Liver (tissue), 9 donors: Measurements from ENCODE around the gene NNT. TPM values are rescaled to one million over a fixed set of nuclear protein-coding genes. Genes with fewer than 3 reads are reported as not detected.

Experiments
- DNase-seq: peaks from one replicate; pipeline ENCODE4 v3.0.0-alpha.2; 2017; ENCODE audit warnings: low spot score
- H3K27ac ChIP-seq, 2 donors: one replicate each; pipeline ENCODE4 v1.7.0; 2013; ENCODE audit warnings: inconsistent platforms in 2 of 2, low read length in 2 of 2, control low read depth in 1 of 2, low read depth in 1 of 2, mild to moderate bottlenecking in 1 of 2
- H3K27me3 ChIP-seq, 4 donors: one replicate each; pipeline versions ENCODE4 v1.6.1 to v1.7.0; 2013; ENCODE audit warnings: low read length in 3 of 4, inconsistent platforms in 1 of 4, mild to moderate bottlenecking in 1 of 4, moderate library complexity in 1 of 4; ENCODE audit not compliant: control insufficient read depth in 4 of 4, insufficient read depth in 4 of 4
- H3K36me3 ChIP-seq, 4 donors: one replicate each; pipeline versions ENCODE4 v1.6.1 to v1.7.0; 2013; ENCODE audit warnings: low read length in 3 of 4, mild to moderate bottlenecking in 3 of 4, low read depth in 1 of 4, moderate library complexity in 1 of 4; ENCODE audit not compliant: control insufficient read depth in 4 of 4, insufficient read depth in 3 of 4
- H3K4me1 ChIP-seq, 4 donors: one replicate each; pipeline versions ENCODE4 v1.6.1 to v1.7.0; 2013; ENCODE audit warnings: low read length in 3 of 4, mild to moderate bottlenecking in 3 of 4, moderate library complexity in 1 of 4; ENCODE audit not compliant: control insufficient read depth in 4 of 4, insufficient read depth in 4 of 4
- H3K4me3 ChIP-seq, 3 donors: one replicate each; pipeline versions ENCODE4 v1.6.1 to v1.7.0; 2013; ENCODE audit warnings: low read length in 3 of 3, control low read depth in 1 of 3, low read depth in 1 of 3, mild to moderate bottlenecking in 1 of 3
- H3K9ac ChIP-seq, 2 donors: one replicate each; pipeline ENCODE4 v1.7.0; 2013; ENCODE audit warnings: low read length in 2 of 2, mild to moderate bottlenecking in 2 of 2, moderate library complexity in 2 of 2, control low read depth in 1 of 2, low read depth in 1 of 2
- H3K9me3 ChIP-seq, 4 donors: one replicate each; pipeline versions ENCODE4 v1.6.1 to v1.7.0; 2013; ENCODE audit warnings: low read length in 3 of 4; ENCODE audit not compliant: control insufficient read depth in 4 of 4
- ATF3 ChIP-seq: IDR thresholded peaks from 2 replicates; pipeline ENCODE4 v1.6.1; 2016; ENCODE audit warnings: antibody characterized with exemption
- EGR1 ChIP-seq, 2 donors: IDR thresholded peaks; 2 replicates each; pipeline ENCODE4 v1.6.1; 2016 to 2018; ENCODE audit warnings: antibody characterized with exemption in 2 of 2, low read depth in 2 of 2
- FOXA1 ChIP-seq: IDR thresholded peaks from 2 replicates; pipeline ENCODE4 v1.6.1; 2016; ENCODE audit warnings: antibody characterized with exemption
- FOXA2 ChIP-seq: IDR thresholded peaks from 2 replicates; pipeline ENCODE4 v1.6.1; 2016; ENCODE audit warnings: antibody characterized with exemption
- HNF4A ChIP-seq, 2 donors: conservative IDR thresholded peaks; 2 replicates each; pipeline ENCODE4 v1.6.1; 2016; ENCODE audit warnings: antibody characterized with exemption in 2 of 2, mild to moderate bottlenecking in 2 of 2
- HNF4G ChIP-seq: IDR thresholded peaks from 2 replicates; pipeline ENCODE4 v1.6.1; 2016; ENCODE audit warnings: antibody characterized with exemption
- JUND ChIP-seq, 2 donors: IDR thresholded peaks; 2 replicates each; pipeline ENCODE4 v1.6.1; 2016; ENCODE audit warnings: antibody characterized with exemption in 2 of 2
- MAX ChIP-seq: IDR thresholded peaks from 2 replicates; pipeline ENCODE4 v1.6.1; 2016; ENCODE audit warnings: antibody characterized with exemption
- NR2F2 ChIP-seq: IDR thresholded peaks from 2 replicates; pipeline ENCODE4 v1.6.1; 2016; ENCODE audit warnings: antibody characterized with exemption
- RXRA ChIP-seq, 2 donors: IDR thresholded peaks; 2 replicates each; pipeline ENCODE4 v1.6.1; 2017 to 2018; ENCODE audit warnings: antibody characterized with exemption in 2 of 2, mild to moderate bottlenecking in 1 of 2
- SP1 ChIP-seq: IDR thresholded peaks from 2 replicates; pipeline ENCODE4 v1.6.1; 2018; ENCODE audit warnings: antibody characterized with exemption, mild to moderate bottlenecking
- TAF1 ChIP-seq: conservative IDR thresholded peaks from 2 replicates; pipeline ENCODE4 v1.6.1; 2016; ENCODE audit warnings: antibody characterized with exemption, mild to moderate bottlenecking
- YY1 ChIP-seq: IDR thresholded peaks from 2 replicates; pipeline ENCODE4 v1.6.1; 2016; ENCODE audit warnings: antibody characterized with exemption, mild to moderate bottlenecking
- WGBS: extraction: QIAGEN DNeasy Blood & Tissue Kit; methylation state at CpG from one replicate; pipeline ENCODE4 v1.1.7; 2013; 5-methylcytosine and 5-hydroxymethylcytosine counted together
- polyA plus RNA-seq, 2 donors: library from polyadenylated mRNA; stranded (reverse) in 1 of 2; unstranded in 1 of 2; fragments of 200-250 nt in 1 of 2; fragments of >200 nt in 1 of 2; fragmentation: Nextera tagmentation in 1 of 2; extraction: Ambion mirVana in 1 of 2; gene quantifications; one replicate each; pipeline versions ENCODE4 v1.2.1 to v1.2.3, GENCODE V29; 2013 to 2015
- total RNA-seq, 2 donors: library from RNA; depleted of rRNA; stranded (reverse); fragments of >200 nt; gene quantifications; one replicate each; pipeline ENCODE4 v1.2.3, GENCODE V29; 2014
- TF ChIP-seq, protein P1 (sequence below): IDR thresholded peaks from 2 replicates; pipeline ENCODE4 v1.6.1; 2016; ENCODE audit warnings: antibody characterized with exemption, mild to moderate bottlenecking
- donor health status: healthy.
- donor health status: healthy.
- donor health status: healthy.
- donor health status: healthy.
- donor health status: healthy.

Gene NNT
- total and polyA plus RNA-seq, 4 donors = 45.4 to 154 (median 89.2) TPM

- TF ChIP-seq, protein P1, sequence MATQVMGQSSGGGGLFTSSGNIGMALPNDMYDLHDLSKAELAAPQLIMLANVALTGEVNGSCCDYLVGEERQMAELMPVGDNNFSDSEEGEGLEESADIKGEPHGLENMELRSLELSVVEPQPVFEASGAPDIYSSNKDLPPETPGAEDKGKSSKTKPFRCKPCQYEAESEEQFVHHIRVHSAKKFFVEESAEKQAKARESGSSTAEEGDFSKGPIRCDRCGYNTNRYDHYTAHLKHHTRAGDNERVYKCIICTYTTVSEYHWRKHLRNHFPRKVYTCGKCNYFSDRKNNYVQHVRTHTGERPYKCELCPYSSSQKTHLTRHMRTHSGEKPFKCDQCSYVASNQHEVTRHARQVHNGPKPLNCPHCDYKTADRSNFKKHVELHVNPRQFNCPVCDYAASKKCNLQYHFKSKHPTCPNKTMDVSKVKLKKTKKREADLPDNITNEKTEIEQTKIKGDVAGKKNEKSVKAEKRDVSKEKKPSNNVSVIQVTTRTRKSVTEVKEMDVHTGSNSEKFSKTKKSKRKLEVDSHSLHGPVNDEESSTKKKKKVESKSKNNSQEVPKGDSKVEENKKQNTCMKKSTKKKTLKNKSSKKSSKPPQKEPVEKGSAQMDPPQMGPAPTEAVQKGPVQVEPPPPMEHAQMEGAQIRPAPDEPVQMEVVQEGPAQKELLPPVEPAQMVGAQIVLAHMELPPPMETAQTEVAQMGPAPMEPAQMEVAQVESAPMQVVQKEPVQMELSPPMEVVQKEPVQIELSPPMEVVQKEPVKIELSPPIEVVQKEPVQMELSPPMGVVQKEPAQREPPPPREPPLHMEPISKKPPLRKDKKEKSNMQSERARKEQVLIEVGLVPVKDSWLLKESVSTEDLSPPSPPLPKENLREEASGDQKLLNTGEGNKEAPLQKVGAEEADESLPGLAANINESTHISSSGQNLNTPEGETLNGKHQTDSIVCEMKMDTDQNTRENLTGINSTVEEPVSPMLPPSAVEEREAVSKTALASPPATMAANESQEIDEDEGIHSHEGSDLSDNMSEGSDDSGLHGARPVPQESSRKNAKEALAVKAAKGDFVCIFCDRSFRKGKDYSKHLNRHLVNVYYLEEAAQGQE = no peak
- TF ChIP-seq ATF3 (no peak), RXRA (IDR thresholded peaks at IDR 0.05) (no peak), JUND (IDR thresholded peaks at IDR 0.05) (no peak), YY1 (no peak), HNF4G (no peak), SP1 (no peak), TAF1 (no peak), FOXA1 (no peak), NR2F2 (no peak)
Observed at GRCh38 chr5:43565043-43565442, 37.9 kb upstream of the NNT start (continued).

DNA sequence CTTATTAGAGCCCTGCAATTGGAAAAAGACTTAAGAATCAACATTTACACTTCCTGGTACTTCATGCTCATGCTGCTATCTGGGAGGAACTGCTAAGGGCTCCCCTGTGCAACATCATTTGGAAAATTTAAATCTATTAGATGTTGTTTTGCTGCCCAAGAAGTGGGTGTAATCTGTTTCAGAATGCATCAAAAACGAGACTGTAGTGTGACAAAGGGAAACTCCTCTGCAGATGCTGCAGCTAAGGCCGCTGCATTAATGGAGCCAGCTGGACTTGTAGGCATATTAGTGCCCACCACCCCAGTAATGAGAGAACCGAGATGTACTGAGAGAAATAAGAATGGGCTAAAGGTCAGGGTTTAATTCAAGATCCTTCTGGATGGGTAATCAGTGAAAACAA, 35.0 kb upstream of the NNT start:
- H3K4me1 ChIP-seq = peaks cover 0 to 5% (median 2%) of the 10 kb centered on the region in 4 donors
- no peak for DNase-seq
- TF ChIP-seq MAX = no peak
- TF ChIP-seq EGR1 (IDR thresholded peaks at IDR 0.05; ENCODE audit: low read depth in 2 of 2) = no peak
- no peak for TF ChIP-seq FOXA1
- TF ChIP-seq YY1 = no peak
- no peak for TF ChIP-seq HNF4G
- H3K4me3 ChIP-seq = no peak overlapping the region
- no peak overlapping the region for H3K9ac ChIP-seq
- WGBS = 89% methylated on average over 3 of the region's 3 CpGs
- no peaks in the 10 kb centered on the region for H3K9me3 ChIP-seq
- no peaks in the 10 kb centered on the region for H3K27me3 ChIP-seq
- no peak overlapping the region for H3K27ac ChIP-seq
- no peaks in the 10 kb centered on the region for H3K36me3 ChIP-seq

GRCh38 chr5:43569236-43569746, 33.7 kb upstream of the NNT start:
- H3K9me3 ChIP-seq = no peaks in the 10 kb centered on the region
- no peaks in the 10 kb centered on the region for H3K27me3 ChIP-seq
- 53% methylated on average over 4 of the region's 4 CpGs for WGBS

More at GRCh38 chr5:43569236-43569746, 33.7 kb upstream of the NNT start:
- Histone ChIP-seq H3K27ac (no peak overlapping the region), H3K9ac (no peak overlapping the region), H3K4me1 (peaks cover 0 to 5% (median 2%) of the 10 kb centered on the region in 4 donors), H3K36me3 (no peaks in the 10 kb centered on the region), H3K4me3 (no peak overlapping the region)
- TF ChIP-seq FOXA2 (no peak), HNF4A (conservative IDR thresholded peaks at IDR 0.05) (peak in 1 of 2 donors; percentile 9)
- DNase-seq = no peak
